ENCODE results near the gene ISCA2. TPM values are rescaled to one million over a fixed set of nuclear protein-coding genes. Genes with fewer than 3 reads are reported as not detected.

Gene ISCA2
- total and polyA plus RNA-seq, 9 of the 15 experiments (the other 6 are each of a cell fraction or from before 2014, with no cell fraction given): 5.0 to 36.7 (median 18.1) TPM

DNA sequence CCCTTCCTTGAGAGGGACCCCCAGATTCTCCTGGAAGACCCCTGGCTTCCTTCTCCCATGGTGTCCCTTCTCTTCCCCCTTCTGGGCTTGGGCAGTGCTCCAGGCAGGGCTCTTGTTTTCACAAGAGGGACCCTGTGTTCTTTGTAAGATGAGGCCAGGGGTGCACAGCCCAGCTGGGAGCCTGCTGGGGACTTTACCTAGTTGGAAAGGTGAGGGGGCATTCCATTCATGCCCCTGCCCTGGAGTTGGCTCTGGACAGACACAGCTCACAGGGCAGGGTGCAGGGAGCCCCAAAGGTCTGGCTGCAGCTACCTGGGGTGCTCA is 31.2 kb downstream of the ISCA2 start (continued):
- TF ChIP-seq ZMIZ1 (IDR thresholded peaks at IDR 0.05; ENCODE audit: low read depth in 2 of 2, low read length in 2 of 2) (no peak), SP1 (CRISPR knock-in tag; IDR thresholded peaks at IDR 0.05) (no peak), CREB1 (IDR thresholded peaks at IDR 0.05) (no peak), CREB1 (CRISPR knock-in tag; IDR thresholded peaks at IDR 0.05) (no peak), TCF7L2 (IDR thresholded peaks at IDR 0.05; ENCODE audit: low read depth, low read length) (no peak), ZFP36 (IDR thresholded peaks at IDR 0.05; ENCODE audit: low read depth, low read length, partially characterized antibody) (no peak), ZNF324 (CRISPR knock-in tag; IDR thresholded peaks at IDR 0.05) (no peak), CBFB (CRISPR knock-in tag; IDR thresholded peaks at IDR 0.05) (no peak)
- TF ChIP-seq, protein P1, sequence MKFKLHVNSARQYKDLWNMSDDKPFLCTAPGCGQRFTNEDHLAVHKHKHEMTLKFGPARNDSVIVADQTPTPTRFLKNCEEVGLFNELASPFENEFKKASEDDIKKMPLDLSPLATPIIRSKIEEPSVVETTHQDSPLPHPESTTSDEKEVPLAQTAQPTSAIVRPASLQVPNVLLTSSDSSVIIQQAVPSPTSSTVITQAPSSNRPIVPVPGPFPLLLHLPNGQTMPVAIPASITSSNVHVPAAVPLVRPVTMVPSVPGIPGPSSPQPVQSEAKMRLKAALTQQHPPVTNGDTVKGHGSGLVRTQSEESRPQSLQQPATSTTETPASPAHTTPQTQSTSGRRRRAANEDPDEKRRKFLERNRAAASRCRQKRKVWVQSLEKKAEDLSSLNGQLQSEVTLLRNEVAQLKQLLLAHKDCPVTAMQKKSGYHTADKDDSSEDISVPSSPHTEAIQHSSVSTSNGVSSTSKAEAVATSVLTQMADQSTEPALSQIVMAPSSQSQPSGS (CRISPR knock-in tag; IDR thresholded peaks at IDR 0.05): no peak
- TF ChIP-seq, protein P2, sequence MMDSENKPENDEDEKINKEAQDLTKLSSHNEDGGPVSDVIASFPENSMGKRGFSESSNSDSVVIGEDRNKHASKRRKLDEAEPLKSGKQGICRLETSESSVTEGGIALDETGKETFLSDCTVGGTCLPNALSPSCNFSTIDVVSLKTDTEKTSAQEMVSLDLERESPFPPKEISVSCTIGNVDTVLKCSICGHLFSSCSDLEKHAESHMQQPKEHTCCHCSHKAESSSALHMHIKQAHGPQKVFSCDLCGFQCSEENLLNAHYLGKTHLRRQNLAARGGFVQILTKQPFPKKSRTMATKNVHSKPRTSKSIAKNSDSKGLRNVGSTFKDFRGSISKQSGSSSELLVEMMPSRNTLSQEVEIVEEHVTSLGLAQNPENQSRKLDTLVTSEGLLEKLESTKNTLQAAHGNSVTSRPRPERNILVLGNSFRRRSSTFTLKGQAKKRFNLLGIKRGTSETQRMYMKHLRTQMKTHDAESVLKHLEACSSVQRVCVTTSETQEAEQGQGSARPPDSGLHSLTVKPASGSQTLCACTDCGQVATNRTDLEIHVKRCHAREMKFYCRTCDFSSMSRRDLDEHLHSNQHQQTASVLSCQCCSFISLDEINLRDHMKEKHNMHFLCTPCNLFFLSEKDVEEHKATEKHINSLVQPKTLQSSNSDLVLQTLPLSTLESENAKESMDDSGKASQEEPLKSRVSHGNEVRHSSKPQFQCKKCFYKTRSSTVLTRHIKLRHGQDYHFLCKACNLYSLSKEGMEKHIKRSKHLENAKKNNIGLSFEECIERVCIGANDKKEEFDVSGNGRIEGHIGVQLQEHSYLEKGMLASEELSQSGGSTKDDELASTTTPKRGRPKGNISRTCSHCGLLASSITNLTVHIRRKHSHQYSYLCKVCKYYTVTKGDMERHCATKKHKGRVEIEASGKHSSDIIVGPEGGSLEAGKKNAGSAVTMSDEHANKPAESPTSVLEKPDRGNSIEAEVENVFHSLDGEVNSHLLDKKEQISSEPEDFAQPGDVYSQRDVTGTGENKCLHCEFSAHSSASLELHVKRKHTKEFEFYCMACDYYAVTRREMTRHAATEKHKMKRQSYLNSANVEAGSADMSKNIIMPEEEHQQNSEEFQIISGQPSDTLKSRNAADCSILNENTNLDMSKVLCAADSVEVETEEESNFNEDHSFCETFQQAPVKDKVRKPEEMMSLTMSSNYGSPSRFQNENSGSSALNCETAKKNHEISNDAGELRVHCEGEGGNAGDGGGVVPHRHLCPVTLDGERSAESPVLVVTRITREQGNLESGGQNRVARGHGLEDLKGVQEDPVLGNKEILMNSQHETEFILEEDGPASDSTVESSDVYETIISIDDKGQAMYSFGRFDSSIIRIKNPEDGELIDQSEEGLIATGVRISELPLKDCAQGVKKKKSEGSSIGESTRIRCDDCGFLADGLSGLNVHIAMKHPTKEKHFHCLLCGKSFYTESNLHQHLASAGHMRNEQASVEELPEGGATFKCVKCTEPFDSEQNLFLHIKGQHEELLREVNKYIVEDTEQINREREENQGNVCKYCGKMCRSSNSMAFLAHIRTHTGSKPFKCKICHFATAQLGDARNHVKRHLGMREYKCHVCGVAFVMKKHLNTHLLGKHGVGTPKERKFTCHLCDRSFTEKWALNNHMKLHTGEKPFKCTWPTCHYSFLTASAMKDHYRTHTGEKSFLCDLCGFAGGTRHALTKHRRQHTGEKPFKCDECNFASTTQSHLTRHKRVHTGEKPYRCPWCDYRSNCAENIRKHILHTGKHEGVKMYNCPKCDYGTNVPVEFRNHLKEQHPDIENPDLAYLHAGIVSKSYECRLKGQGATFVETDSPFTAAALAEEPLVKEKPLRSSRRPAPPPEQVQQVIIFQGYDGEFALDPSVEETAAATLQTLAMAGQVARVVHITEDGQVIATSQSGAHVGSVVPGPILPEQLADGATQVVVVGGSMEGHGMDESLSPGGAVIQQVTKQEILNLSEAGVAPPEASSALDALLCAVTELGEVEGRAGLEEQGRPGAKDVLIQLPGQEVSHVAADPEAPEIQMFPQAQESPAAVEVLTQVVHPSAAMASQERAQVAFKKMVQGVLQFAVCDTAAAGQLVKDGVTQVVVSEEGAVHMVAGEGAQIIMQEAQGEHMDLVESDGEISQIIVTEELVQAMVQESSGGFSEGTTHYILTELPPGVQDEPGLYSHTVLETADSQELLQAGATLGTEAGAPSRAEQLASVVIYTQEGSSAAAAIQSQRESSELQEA (IDR thresholded peaks at IDR 0.05; ENCODE audit: low read depth): no peak

Data from K562 (cell line).